HG03135 (cell line): Measurements from ENCODE around the gene SMPD1.
A peak's percentile ranks its signal among the peaks of the same experiment; 100 is the strongest.

Source experiments
- ATAC-seq: cut with Tn5 transposase; IDR thresholded peaks from one replicate; pipeline ENCODE4 v1.9.1; 2021; ENCODE audit warnings: mild to moderate bottlenecking, moderate library complexity; ENCODE audit not compliant: unreplicated experiment

SMPD1 gene

DNA sequence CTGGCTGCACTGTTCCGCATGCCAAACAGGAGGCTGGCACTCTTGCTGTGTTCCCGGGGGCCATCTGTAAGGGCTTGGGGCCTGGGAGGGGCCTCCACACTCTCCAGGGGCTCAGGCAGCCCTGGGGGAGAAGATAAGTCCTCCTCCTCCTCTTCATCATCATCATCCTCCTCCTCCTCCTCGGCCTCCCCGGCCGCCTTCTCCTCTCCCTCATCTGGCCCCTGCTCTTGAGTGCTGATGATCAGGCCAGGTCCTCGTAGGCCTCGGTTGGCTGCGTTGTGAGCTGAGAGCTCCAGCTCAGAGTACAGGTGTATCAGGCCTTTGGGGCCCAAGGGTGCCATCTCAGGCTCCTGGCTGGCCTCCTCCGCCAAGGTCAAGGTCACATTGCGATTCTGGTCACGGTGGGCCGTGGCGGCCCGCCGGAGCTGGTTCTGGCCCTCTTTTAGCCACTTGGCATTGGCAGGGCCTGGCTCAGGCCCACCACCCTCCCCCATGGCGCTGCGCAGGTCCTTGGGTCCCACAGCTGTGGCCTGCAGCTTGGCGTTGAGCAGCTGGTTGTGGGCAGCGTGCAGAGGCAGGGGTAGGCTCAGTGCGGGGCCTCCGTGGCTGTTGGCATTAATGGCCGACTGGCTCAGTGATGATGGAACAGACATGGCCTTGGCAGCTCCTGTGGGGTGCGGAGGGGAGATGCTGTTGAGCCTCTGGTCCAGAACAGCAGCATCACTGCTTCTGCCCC lies 20.6 kb downstream of the SMPD1 start:
- no peak for ATAC-seq

GRCh38 chr11:6411594-6412031 lies 21.3 kb downstream of the SMPD1 start:
- ATAC-seq = no peak

GRCh38 chr11:6413791-6414201 lies 23.5 kb downstream of the SMPD1 start:
- ATAC-seq = no peak

DNA sequence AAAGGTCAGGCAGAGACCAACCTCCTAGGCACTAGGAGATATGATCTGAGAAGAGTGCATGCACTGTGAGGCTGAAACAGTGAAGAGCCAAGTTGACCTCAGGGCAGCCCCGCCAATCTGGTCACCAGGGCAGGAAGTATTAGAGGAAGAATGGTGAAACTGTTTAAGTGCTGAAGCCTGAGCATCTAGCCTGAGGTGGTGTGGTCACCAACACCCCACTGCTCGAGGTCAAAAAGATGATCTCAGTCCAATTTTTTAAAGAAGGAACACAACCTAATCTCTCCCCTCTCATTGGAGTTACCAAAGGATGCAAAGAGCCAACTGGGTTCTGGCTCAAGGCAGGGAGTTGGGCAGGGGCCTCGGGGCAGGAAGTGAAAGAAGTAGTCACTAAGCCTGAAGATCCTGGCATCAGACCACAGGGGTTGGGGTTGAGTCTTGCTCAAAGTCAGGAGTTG lies 24.6 kb downstream of the SMPD1 start:
- ATAC-seq = no peak

DNA sequence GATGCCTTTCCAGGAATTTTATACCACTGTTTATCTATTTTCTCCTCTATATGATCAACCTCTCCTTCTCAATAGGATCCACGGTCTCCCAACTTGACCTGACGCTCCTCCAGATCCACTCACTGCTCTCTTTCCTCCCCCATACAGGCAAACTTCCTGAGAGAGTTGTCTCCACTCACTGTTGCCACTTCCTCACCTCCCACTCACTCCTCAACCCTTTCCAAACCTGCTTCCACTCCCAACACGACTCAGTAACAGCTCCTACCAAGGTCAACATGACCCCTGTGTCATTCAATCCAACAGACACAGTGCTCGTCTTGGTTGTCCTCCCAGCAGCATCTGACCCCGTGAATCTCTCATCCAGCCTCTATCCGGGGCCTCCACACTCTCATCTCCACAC lies 25.5 kb downstream of the SMPD1 start:
- no peak for ATAC-seq

DNA sequence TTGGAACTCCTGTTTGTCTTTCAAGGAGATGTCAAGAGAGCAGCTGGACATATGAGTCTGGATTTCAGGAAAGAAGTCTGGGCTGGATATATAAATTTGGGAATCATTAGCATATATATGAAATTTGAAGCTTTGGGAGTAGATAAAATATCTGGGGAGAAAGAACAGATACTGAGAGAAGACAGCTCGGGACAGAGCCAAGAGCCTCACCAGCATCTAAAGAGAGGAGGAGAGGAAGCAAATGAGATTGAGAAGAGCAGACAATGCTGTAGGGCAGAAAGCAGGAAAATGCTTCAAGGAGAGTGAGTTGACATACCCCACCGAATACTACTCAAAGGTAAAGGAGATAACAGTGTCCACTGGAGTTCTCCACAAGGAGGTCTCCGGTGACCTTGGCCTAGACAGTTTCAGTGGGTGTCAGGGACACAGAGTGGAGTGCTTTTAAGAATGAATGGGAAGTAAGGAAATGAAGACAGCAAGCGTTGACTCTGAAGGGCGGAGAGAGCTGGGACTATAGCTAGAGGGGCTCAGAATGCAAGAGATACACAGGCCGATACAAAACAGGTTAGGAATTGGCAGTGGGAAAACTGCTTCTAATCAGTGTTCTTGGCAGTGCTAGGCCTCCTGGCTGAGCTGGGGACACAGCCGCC lies 27.8 kb downstream of the SMPD1 start:
- ATAC-seq = no peak

DNA sequence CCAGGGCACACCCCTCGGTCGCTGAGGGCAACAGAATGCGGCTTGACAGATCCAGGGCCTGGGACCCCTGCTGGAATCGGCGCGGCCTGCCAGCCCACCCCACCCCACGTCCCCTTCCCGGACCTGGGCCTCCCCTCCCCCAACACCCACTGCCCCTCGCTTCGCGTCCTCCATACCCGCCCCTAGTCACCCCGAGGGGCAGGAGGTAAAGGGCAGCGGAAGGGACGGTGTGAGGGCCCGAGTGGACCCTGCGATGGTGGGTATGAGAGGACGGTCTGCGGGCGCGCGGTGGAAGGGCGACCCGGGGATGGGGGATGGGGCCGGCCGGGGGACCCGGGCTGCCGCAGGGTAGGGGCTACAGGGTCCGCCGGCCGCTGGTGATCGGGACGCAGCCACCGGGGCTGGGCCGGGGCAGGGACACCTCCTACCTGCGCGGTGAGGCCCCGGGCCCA lies 28.3 kb downstream of the SMPD1 start:
- ATAC-seq = peak; percentile 17

DNA sequence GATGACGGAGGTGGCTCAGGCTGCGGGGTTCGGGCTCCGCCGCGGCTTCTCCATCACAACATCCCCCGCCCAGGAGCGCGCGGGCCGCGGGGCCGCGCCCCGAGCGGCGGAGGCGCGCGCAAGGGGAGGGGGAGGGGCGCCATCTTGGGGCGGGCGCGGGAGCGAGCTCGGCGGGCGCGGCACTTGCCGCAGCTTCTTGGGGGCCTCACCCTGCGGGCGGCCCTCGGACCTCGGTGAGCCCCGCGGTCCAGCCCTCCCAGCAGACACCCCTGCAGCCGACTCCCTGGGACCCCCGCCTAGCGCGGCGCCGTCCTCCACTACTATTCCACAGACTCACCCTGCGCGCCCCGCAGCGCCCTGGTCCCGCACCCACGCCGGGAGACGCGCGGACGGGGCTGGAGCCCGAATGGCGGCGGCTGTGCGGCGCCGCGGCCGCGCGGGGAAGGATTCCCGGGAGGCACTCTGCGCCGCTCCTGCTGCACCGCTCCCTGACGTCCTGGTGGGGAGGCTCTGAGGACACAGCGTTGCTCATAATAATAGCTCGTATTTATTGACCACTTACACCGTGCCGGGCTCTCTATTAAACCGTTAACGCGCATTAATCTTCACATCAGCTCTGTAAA lies 28.8 kb downstream of the SMPD1 start, which contains the start of gene APBB1:
TSS of gene APBB1 (minus strand) at position 86 of the 623 bp plus-strand sequence. CDS start 7,747 bp downstream, outside the sequence.
- ATAC-seq = peak; percentile 54

- no peak for ATAC-seq
Observed at GRCh38 chr11:6420677-6421076, 30.4 kb downstream of the SMPD1 start.

GRCh38 chr11:6427516-6427915 lies 37.2 kb downstream of the SMPD1 start:
- no peak for ATAC-seq

- no peak for ATAC-seq
Observed at GRCh38 chr11:6431861-6432260, 41.6 kb downstream of the SMPD1 start.

- ATAC-seq = no peak
Observed at GRCh38 chr11:6433998-6434660, 43.9 kb downstream of the SMPD1 start.

DNA sequence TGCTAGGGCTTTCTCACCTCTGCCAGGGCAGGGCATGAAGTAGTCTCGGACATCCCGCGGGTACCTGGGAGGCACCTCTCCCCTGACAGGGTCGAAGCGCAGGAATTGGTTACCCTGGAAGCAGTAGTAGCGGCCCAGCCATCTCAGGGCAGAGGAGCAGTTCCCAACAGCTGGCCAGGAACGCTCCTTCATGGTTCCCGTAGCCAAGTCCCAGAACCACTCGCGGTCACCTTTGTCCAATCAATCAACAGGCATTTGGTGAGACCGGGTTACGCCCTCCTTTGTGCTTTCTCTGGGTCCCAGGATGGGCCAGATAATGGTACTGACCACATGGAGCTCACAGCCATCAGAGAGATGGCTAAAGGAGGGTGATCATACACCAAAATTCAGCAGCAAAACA lies 47.1 kb downstream of the SMPD1 start:
- no peak for ATAC-seq

DNA sequence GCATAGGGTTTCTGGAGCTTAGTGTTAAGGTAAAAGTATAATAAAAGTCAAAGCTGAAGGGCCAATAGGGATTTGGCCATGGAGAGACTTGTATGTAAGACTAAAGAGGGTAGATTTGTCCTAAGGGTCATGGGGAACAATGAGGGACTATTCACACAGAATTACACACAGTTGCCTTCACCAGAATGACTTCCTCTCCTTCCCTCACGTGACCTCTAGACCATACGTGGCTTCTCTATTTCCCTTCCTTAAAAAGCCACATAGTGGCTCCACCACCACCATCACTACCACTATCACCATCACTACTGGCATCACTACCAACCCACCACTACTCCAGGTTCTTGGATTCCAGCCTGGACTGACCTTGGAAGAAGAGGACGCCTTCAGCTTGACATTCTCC lies 47.7 kb downstream of the SMPD1 start:
- no peak for ATAC-seq

GRCh38 chr11:6438979-6439571 lies 48.8 kb downstream of the SMPD1 start:
- ATAC-seq = no peak

- no peak for ATAC-seq
Observed at GRCh38 chr11:6440906-6441358, 50.7 kb downstream of the SMPD1 start, which contains the start of gene HPX. TSS of gene HPX (minus strand) at chr11:6440987. CDS start at chr11:6440963, 24 bp downstream.

- no peak for ATAC-seq
Observed at GRCh38 chr11:6442441-6442840, 52.2 kb downstream of the SMPD1 start.

GRCh38 chr11:6443269-6444003 lies 53.2 kb downstream of the SMPD1 start:
- peak; percentile 77 for ATAC-seq
